Thoracic aorta (tissue), 2 donors: ENCODE measurements around the gene THAP11. TPM values are rescaled to one million over a fixed set of nuclear protein-coding genes. Genes with fewer than 3 reads are reported as not detected.
"Not testable (repeated sequence)": the region's sequence is repeated elsewhere in the genome, so short reads cannot be mapped to it uniquely, and the experiment has no call there.

ENCODE experiments used
- ATAC-seq: fragments of 150-250 bp; one replicate; pipeline ENCODE4 v1.8.0; 2017; ENCODE audit warnings: low read depth; ENCODE audit not compliant: insufficient number of reproducible peaks, low FRiP score
- DNase-seq: peaks from one replicate; pipeline ENCODE4 v3.0.0-alpha.2; 2020; ENCODE audit warnings: low spot score
- H3K27ac ChIP-seq, 2 donors: fragments of 200-600 bp; sonication (generic); 1 replicate in 1 of 2; 2 replicates in 1 of 2; pipeline ENCODE4 v1.5.1; 2016; ENCODE audit warnings: mild to moderate bottlenecking in 2 of 2, moderate library complexity in 2 of 2
- H3K27me3 ChIP-seq: fragments of 200-600 bp; sonication (generic); replicated peaks from 2 replicates; pipeline ENCODE4 v1.6.0; 2016; ENCODE audit warnings: mild to moderate bottlenecking; ENCODE audit not compliant: insufficient read depth
- H3K36me3 ChIP-seq: fragments of 200-600 bp; sonication (generic); one replicate; pipeline ENCODE4 v1.5.1; 2016
- H3K4me1 ChIP-seq, 2 donors: fragments of 200-600 bp; sonication (generic); 1 replicate in 1 of 2; 2 replicates in 1 of 2; pipeline versions ENCODE4 v1.5.1 to v1.6.0; 2016; ENCODE audit warnings: low read depth in 2 of 2, mild to moderate bottlenecking in 1 of 2; ENCODE audit not compliant: control insufficient read depth in 1 of 2
- H3K4me3 ChIP-seq: fragments of 200-600 bp; sonication (generic); 2 replicates; pipeline ENCODE4 v1.5.1; 2016; ENCODE audit warnings: mild to moderate bottlenecking
- H3K9me3 ChIP-seq: fragments of 200-600 bp; sonication (generic); 2 replicates; pipeline ENCODE4 v1.5.1; 2016
- CTCF ChIP-seq: fragments of 200-600 bp; sonication (generic); IDR thresholded peaks from one replicate; pipeline ENCODE4 v1.5.1; 2019; ENCODE audit warnings: antibody characterized with exemption
- total RNA-seq, 2 donors: library from RNA; depleted of rRNA; stranded (reverse); fragments of >200 nt; gene quantifications; one replicate each; pipeline versions ENCODE4 v1.1.0 to v1.2.3, GENCODE V29; 2016

The THAP11 gene
- total RNA-seq, 2 donors from 2014 or later: 67.5 to 74.7 TPM

- DNase-seq: peak; percentile 74
- H3K9me3 ChIP-seq: no peaks in the 10 kb centered on the region
- peaks cover 7% of the 10 kb centered on the region for H3K36me3 ChIP-seq
- TF ChIP-seq CTCF: no peak
- H3K4me1 ChIP-seq: peaks cover 29 to 53% of the 10 kb centered on the region in 2 donors
- no peaks in the 10 kb centered on the region for H3K27me3 ChIP-seq
- peak; percentile 94 for ATAC-seq
- H3K27ac ChIP-seq: peak overlapping the region; percentile 93 to 96
- H3K4me3 ChIP-seq: peak overlapping the region; percentile 51
These were observed 20.8 kb downstream of the THAP11 start for GRCh38 chr16:67862623-67863583.

GRCh38 chr16:67864044-67864443 is 21.9 kb downstream of the THAP11 start:
- Histone ChIP-seq H3K4me3 (peak overlapping the region; percentile 51), H3K4me1 (peaks cover 28 to 51% of the 10 kb centered on the region in 2 donors), H3K27ac (peak overlapping the region; percentile 83 to 96)
- not testable (repeated sequence) for DNase-seq, H3K27me3 ChIP-seq, H3K36me3 ChIP-seq, ATAC-seq, H3K9me3 ChIP-seq

GRCh38 chr16:67864594-67864993 is 22.5 kb downstream of the THAP11 start:
- no peaks in the 10 kb centered on the region for H3K27me3 ChIP-seq
- no peak overlapping the region for H3K4me3 ChIP-seq
- H3K27ac ChIP-seq: peak overlapping the region; percentile 83 to 96
- peaks cover 34 to 56% of the 10 kb centered on the region in 2 donors for H3K4me1 ChIP-seq
- peaks cover 11% of the 10 kb centered on the region for H3K36me3 ChIP-seq
- no peak for TF ChIP-seq CTCF
- ATAC-seq (no peak), DNase-seq (no peak)
- no peaks in the 10 kb centered on the region for H3K9me3 ChIP-seq

GRCh38 chr16:67865318-67865717 is 23.2 kb downstream of the THAP11 start:
- ATAC-seq: no peak
- H3K27ac ChIP-seq: peak overlapping the region in 1 of 2 donors; percentile 83
- no peak overlapping the region for H3K4me3 ChIP-seq
- no peaks in the 10 kb centered on the region for H3K9me3 ChIP-seq
- peaks cover 18% of the 10 kb centered on the region for H3K36me3 ChIP-seq
- no peaks in the 10 kb centered on the region for H3K27me3 ChIP-seq
- no peak for DNase-seq
- no peak for TF ChIP-seq CTCF
- peaks cover 34 to 62% of the 10 kb centered on the region in 2 donors for H3K4me1 ChIP-seq

- Histone ChIP-seq H3K9me3 (no peaks in the 10 kb centered on the region), H3K4me1 (peaks cover 22 to 43% of the 10 kb centered on the region in 2 donors), H3K27me3 (no peaks in the 10 kb centered on the region), H3K4me3 (no peak overlapping the region), H3K36me3 (peaks cover 18% of the 10 kb centered on the region), H3K27ac (peak overlapping the region in 1 of 2 donors; percentile 65)
- DNase-seq (no peak), ATAC-seq (no peak)
- no peak for TF ChIP-seq CTCF
These were observed 26.2 kb downstream of the THAP11 start for GRCh38 chr16:67868290-67868689.
